Naive thymus-derived CD4-positive, alpha-beta T cell (primary cell): ENCODE results near the gene POU6F2. TPM values are rescaled to one million over a fixed set of nuclear protein-coding genes. Genes with fewer than 3 reads are reported as not detected.

ENCODE experiments used
- ATAC-seq: fragments of 150-1000 bp; cut with Tn5 transposase; 2 replicates; pipeline ENCODE4 v1.10.0; 2021; ENCODE audit warnings: mild to moderate bottlenecking, moderate library complexity
- CTCF ChIA-PET: fragments of 350-600 bp; sonication (Branson Sonifier 250); formaldehyde crosslinking; loops from one replicate; lab custom pipeline; 2021; ENCODE audit warnings: antibody characterized with exemption; lab: Charles Lee
- POLR2A ChIA-PET: fragments of 350-600 bp; sonication (Branson Sonifier 250); formaldehyde crosslinking; loops from one replicate; lab custom pipeline; 2021; ENCODE audit warnings: antibody characterized with exemption, inconsistent platforms; lab: Charles Lee
- DNase-seq, 9 donors: peaks; one replicate each; pipeline versions ENCODE4 v3.0.0 to v3.0.0-alpha.2; 2020 to 2022; ENCODE audit warnings: mixed read lengths in 1 of 9
- H3K27ac ChIP-seq: one replicate; pipeline ENCODE4 v1.7.0; 2013; ENCODE audit warnings: mild to moderate bottlenecking, low read depth, low read length, moderate library complexity
- H3K27me3 ChIP-seq, 2 donors: one replicate each; pipeline ENCODE4 v1.7.0; 2013; ENCODE audit warnings: low read length in 2 of 2, mild to moderate bottlenecking in 2 of 2, moderate library complexity in 2 of 2; ENCODE audit not compliant: control insufficient read depth in 2 of 2, insufficient read depth in 2 of 2
- H3K36me3 ChIP-seq, 3 experiments: 1 replicate in 2 of 3; 2 replicates in 1 of 3; pipeline ENCODE4 v1.7.0; 2013; ENCODE audit warnings: low read length in 3 of 3, mild to moderate bottlenecking in 3 of 3, moderate library complexity in 1 of 3; ENCODE audit not compliant: insufficient read depth in 3 of 3, control insufficient read depth in 2 of 3
- H3K4me1 ChIP-seq, 2 donors: one replicate each; pipeline ENCODE4 v1.7.0; 2013; ENCODE audit warnings: low read length in 2 of 2, mild to moderate bottlenecking in 2 of 2, moderate library complexity in 1 of 2; ENCODE audit not compliant: control insufficient read depth in 2 of 2, insufficient read depth in 2 of 2
- H3K4me3 ChIP-seq: 2 replicates; pipeline ENCODE4 v1.7.0; 2013; ENCODE audit warnings: mild to moderate bottlenecking, low read length
- H3K9me3 ChIP-seq, 3 experiments: 1 replicate in 2 of 3; 2 replicates in 1 of 3; pipeline ENCODE4 v1.7.0; 2013; ENCODE audit warnings: low read length in 3 of 3; ENCODE audit not compliant: control insufficient read depth in 2 of 3
- H3K27ac Mint-ChIP-seq, 9 donors: one replicate each; pipeline ENCODE4 v1.8.0; 2020 to 2022; ENCODE audit warnings: mixed read lengths in 9 of 9, mild to moderate bottlenecking in 8 of 9, moderate library complexity in 5 of 9, inconsistent platforms in 2 of 9
- H3K27me3 Mint-ChIP-seq, 5 donors: one replicate each; pipeline ENCODE4 v1.8.0; 2021 to 2022; ENCODE audit warnings: mixed read lengths in 5 of 5, mild to moderate bottlenecking in 1 of 5
- H3K36me3 Mint-ChIP-seq, 5 donors: one replicate each; pipeline ENCODE4 v1.8.0; 2020 to 2022; ENCODE audit warnings: mixed read lengths in 5 of 5, mild to moderate bottlenecking in 3 of 5, inconsistent platforms in 1 of 5
- H3K4me1 Mint-ChIP-seq, 7 donors: one replicate each; pipeline ENCODE4 v1.8.0; 2020 to 2022; ENCODE audit warnings: mixed read lengths in 7 of 7, mild to moderate bottlenecking in 3 of 7, inconsistent platforms in 1 of 7
- H3K4me3 Mint-ChIP-seq, 10 donors: one replicate each; pipeline ENCODE4 v1.8.0; 2020 to 2022; ENCODE audit warnings: mild to moderate bottlenecking in 10 of 10, mixed read lengths in 10 of 10, moderate library complexity in 6 of 10, inconsistent platforms in 2 of 10
- H3K9me3 Mint-ChIP-seq, 11 donors: one replicate each; pipeline ENCODE4 v1.8.0; 2020 to 2022; ENCODE audit warnings: mixed read lengths in 11 of 11, mild to moderate bottlenecking in 4 of 11, inconsistent platforms in 1 of 11, moderate library complexity in 1 of 11
- intact Hi-C, 2 donors: fragments of 100-400 bp; cut with micrococcal nuclease; formaldehyde crosslinking; loops; one replicate each; pipeline ENCODE4 v1.15.1; 2023
- polyA plus RNA-seq, 2 donors: library from polyadenylated mRNA; unstranded; fragments of 300-500 nt; fragmentation: Illumina TruSeq; gene quantifications; one replicate each; pipeline ENCODE4 v1.2.3, GENCODE V29; 2021
- total RNA-seq, 6 experiments: library from RNA in 5 of 6; stranded (reverse) in 5 of 6; gene quantifications; 1 replicate in 5 of 6; 2 replicates in 1 of 6; pipeline ENCODE4 v1.2.3 and lab custom pipeline; 2021 to 2026

The POU6F2 gene
- total and polyA plus RNA-seq, 7 experiments from 2014 or later, result 0.24 TPM; not detected in 6

- Histone ChIP-seq H3K4me3 (no peak overlapping the region), H3K9me3 (no peaks in the 10 kb centered on the region), H3K4me1 (no peaks in the 10 kb centered on the region), H3K36me3 (no peaks in the 10 kb centered on the region), H3K27ac (no peak overlapping the region), H3K27me3 (no peaks in the 10 kb centered on the region)
- Mint-ChIP-seq H3K4me1 (no peaks in the 10 kb centered on the region), H3K27ac (no peak overlapping the region), H3K9me3 (peaks cover 0 to 3% (median 0%) of the 10 kb centered on the region in 11 donors), H3K27me3 (peaks cover 0 to 6% (median 4%) of the 10 kb centered on the region in 5 donors), H3K4me3 (no peak overlapping the region), H3K36me3 (no peaks in the 10 kb centered on the region)
- intact Hi-C loops, result no loop called here
- CTCF ChIA-PET, result no interaction called here
- POLR2A ChIA-PET, result no interaction called here
- no peak for ATAC-seq
- DNase-seq, result no peak
Observed at GRCh38 chr7:39098506-39098905, 120.8 kb downstream of the POU6F2 start.

GRCh38 chr7:39099146-39099545 lies 121.4 kb downstream of the POU6F2 start:
- Mint-ChIP-seq H3K4me1 (no peaks in the 10 kb centered on the region), H3K27me3 (peaks cover 0 to 9% (median 4%) of the 10 kb centered on the region in 5 donors), H3K4me3 (no peak overlapping the region), H3K27ac (no peak overlapping the region), H3K36me3 (no peaks in the 10 kb centered on the region), H3K9me3 (peaks cover 0 to 4% (median 0%) of the 10 kb centered on the region in 11 donors)
- H3K4me1 ChIP-seq, result no peaks in the 10 kb centered on the region
- POLR2A ChIA-PET, result no interaction called here
- H3K36me3 ChIP-seq, result no peaks in the 10 kb centered on the region
- CTCF ChIA-PET, result no interaction called here
- no peak overlapping the region for H3K4me3 ChIP-seq
- intact Hi-C loops, result no loop called here
- no peaks in the 10 kb centered on the region for H3K27me3 ChIP-seq
- no peaks in the 10 kb centered on the region for H3K9me3 ChIP-seq
- DNase-seq, result no peak
- no peak overlapping the region for H3K27ac ChIP-seq
- ATAC-seq, result no peak

GRCh38 chr7:39100270-39100669 lies 122.6 kb downstream of the POU6F2 start:
- no peaks in the 10 kb centered on the region for H3K9me3 ChIP-seq
- intact Hi-C loops, result no loop called here
- no peak overlapping the region for H3K27ac ChIP-seq
- DNase-seq (no peak), ATAC-seq (no peak)
- no peak overlapping the region for H3K4me3 Mint-ChIP-seq
- H3K4me3 ChIP-seq, result no peak overlapping the region
- H3K27me3 Mint-ChIP-seq, result peaks cover 0 to 11% (median 4%) of the 10 kb centered on the region in 5 donors
- H3K27ac Mint-ChIP-seq, result no peak overlapping the region
- H3K36me3 Mint-ChIP-seq, result no peaks in the 10 kb centered on the region
- ChIA-PET CTCF (no interaction called here), POLR2A (no interaction called here)
- H3K4me1 ChIP-seq, result no peaks in the 10 kb centered on the region
- no peaks in the 10 kb centered on the region for H3K27me3 ChIP-seq
- no peaks in the 10 kb centered on the region for H3K36me3 ChIP-seq
- H3K9me3 Mint-ChIP-seq, result peaks cover 0 to 6% (median 0%) of the 10 kb centered on the region in 11 donors
- no peaks in the 10 kb centered on the region for H3K4me1 Mint-ChIP-seq

GRCh38 chr7:39102234-39102633 lies 124.5 kb downstream of the POU6F2 start:
- ChIA-PET CTCF (no interaction called here), POLR2A (no interaction called here)
- Mint-ChIP-seq H3K9me3 (peaks cover 0 to 6% (median 0%) of the 10 kb centered on the region in 11 donors), H3K27me3 (peaks cover 0 to 14% (median 8%) of the 10 kb centered on the region in 5 donors), H3K4me3 (no peak overlapping the region), H3K36me3 (no peaks in the 10 kb centered on the region), H3K27ac (no peak overlapping the region), H3K4me1 (no peaks in the 10 kb centered on the region)
- ATAC-seq (no peak), DNase-seq (no peak)
- no peaks in the 10 kb centered on the region for H3K4me1 ChIP-seq
- no peaks in the 10 kb centered on the region for H3K27me3 ChIP-seq
- H3K9me3 ChIP-seq, result no peaks in the 10 kb centered on the region
- no peak overlapping the region for H3K4me3 ChIP-seq
- intact Hi-C loops, result no loop called here
- H3K27ac ChIP-seq, result no peak overlapping the region
- H3K36me3 ChIP-seq, result no peaks in the 10 kb centered on the region

GRCh38 chr7:39105720-39106119 lies 128.0 kb downstream of the POU6F2 start:
- ChIA-PET CTCF (no interaction called here), POLR2A (no interaction called here)
- peaks cover 0 to 5% (median 0%) of the 10 kb centered on the region in 11 donors for H3K9me3 Mint-ChIP-seq
- no peak overlapping the region for H3K4me3 Mint-ChIP-seq
- H3K27ac Mint-ChIP-seq, result no peak overlapping the region
- no peaks in the 10 kb centered on the region for H3K27me3 ChIP-seq
- intact Hi-C loops, result no loop called here
- ATAC-seq (no peak), DNase-seq (no peak)
- H3K4me1 ChIP-seq, result no peaks in the 10 kb centered on the region
- H3K36me3 Mint-ChIP-seq, result no peaks in the 10 kb centered on the region
- H3K36me3 ChIP-seq, result no peaks in the 10 kb centered on the region
- peaks cover 0 to 20% (median 18%) of the 10 kb centered on the region in 5 donors for H3K27me3 Mint-ChIP-seq
- no peaks in the 10 kb centered on the region for H3K4me1 Mint-ChIP-seq
- no peak overlapping the region for H3K4me3 ChIP-seq
- H3K9me3 ChIP-seq, result no peaks in the 10 kb centered on the region
- H3K27ac ChIP-seq, result no peak overlapping the region

- H3K4me3 ChIP-seq, result no peak overlapping the region
- peaks cover 2 to 19% (median 9%) of the 10 kb centered on the region in 5 donors for H3K27me3 Mint-ChIP-seq
- no peaks in the 10 kb centered on the region for H3K36me3 Mint-ChIP-seq
- intact Hi-C loops, result no loop called here
- DNase-seq (no peak), ATAC-seq (no peak)
- no peaks in the 10 kb centered on the region for H3K9me3 Mint-ChIP-seq
- H3K36me3 ChIP-seq, result no peaks in the 10 kb centered on the region
- H3K27me3 ChIP-seq, result no peaks in the 10 kb centered on the region
- no peak overlapping the region for H3K4me3 Mint-ChIP-seq
- CTCF ChIA-PET, result no interaction called here
- no peak overlapping the region for H3K27ac Mint-ChIP-seq
- no peaks in the 10 kb centered on the region for H3K4me1 ChIP-seq
- H3K27ac ChIP-seq, result no peak overlapping the region
- H3K9me3 ChIP-seq, result no peaks in the 10 kb centered on the region
- POLR2A ChIA-PET, result no interaction called here
- no peaks in the 10 kb centered on the region for H3K4me1 Mint-ChIP-seq
Observed at GRCh38 chr7:39125846-39126245, 148.1 kb downstream of the POU6F2 start.

GRCh38 chr7:39127058-39127457 lies 149.3 kb downstream of the POU6F2 start:
- POLR2A ChIA-PET, result no interaction called here
- no peak for ATAC-seq

More at GRCh38 chr7:39127058-39127457, 149.3 kb downstream of the POU6F2 start:
- no peak overlapping the region for H3K27ac Mint-ChIP-seq
- no peak overlapping the region for H3K4me3 ChIP-seq
- no peak for DNase-seq
- H3K36me3 Mint-ChIP-seq, result no peaks in the 10 kb centered on the region
- H3K4me1 ChIP-seq, result no peaks in the 10 kb centered on the region
- H3K36me3 ChIP-seq, result no peaks in the 10 kb centered on the region
- peaks cover 0 to under 1% of the 10 kb centered on the region in 2 donors for H3K27me3 ChIP-seq
- no peaks in the 10 kb centered on the region for H3K9me3 ChIP-seq
- no peak overlapping the region for H3K4me3 Mint-ChIP-seq
- peaks cover 0 to 4% (median 0%) of the 10 kb centered on the region in 7 donors for H3K4me1 Mint-ChIP-seq
- intact Hi-C loops, result no loop called here
- peaks cover 3 to 28% (median 9%) of the 10 kb centered on the region in 5 donors for H3K27me3 Mint-ChIP-seq
- H3K27ac ChIP-seq, result no peak overlapping the region
- CTCF ChIA-PET, result no interaction called here
- no peaks in the 10 kb centered on the region for H3K9me3 Mint-ChIP-seq
